GM12892 (cell line): ENCODE measurements around the gene ACTR10.

Experiments
- POLR2A ChIP-seq: IDR thresholded peaks from 2 replicates; pipeline ENCODE4 v1.6.1; 2011; ENCODE audit warnings: low read depth, low read length, control low read depth
- TAF1 ChIP-seq: IDR thresholded peaks from 2 replicates; pipeline ENCODE4 v1.6.1; 2011; ENCODE audit warnings: low read depth, mild to moderate bottlenecking, control low read depth, low read length, borderline replicate concordance

DNA sequence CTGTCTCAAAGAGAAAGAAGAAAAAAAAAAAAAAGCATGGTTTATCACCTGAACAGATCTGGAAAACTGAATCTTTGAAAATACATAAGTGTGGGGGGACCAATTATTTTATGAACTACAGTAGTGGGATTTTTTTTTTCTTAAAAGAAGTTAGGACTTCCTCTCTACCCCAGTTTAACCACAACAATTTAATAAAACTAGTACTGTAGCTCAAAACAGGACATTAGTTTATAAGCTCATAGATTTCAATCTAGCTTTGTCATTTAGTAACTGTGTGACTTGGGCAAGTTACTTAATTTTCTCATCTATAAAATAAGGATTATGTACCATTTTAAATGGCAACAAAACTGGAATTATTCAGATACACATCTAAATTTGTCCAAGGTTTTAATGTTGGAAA, 74.9 kb downstream of the ACTR10 start:
- no peak for TF ChIP-seq POLR2A
- no peak for TF ChIP-seq TAF1
